Measurements from ENCODE around the gene EYA2.

EYA2 gene

DNA sequence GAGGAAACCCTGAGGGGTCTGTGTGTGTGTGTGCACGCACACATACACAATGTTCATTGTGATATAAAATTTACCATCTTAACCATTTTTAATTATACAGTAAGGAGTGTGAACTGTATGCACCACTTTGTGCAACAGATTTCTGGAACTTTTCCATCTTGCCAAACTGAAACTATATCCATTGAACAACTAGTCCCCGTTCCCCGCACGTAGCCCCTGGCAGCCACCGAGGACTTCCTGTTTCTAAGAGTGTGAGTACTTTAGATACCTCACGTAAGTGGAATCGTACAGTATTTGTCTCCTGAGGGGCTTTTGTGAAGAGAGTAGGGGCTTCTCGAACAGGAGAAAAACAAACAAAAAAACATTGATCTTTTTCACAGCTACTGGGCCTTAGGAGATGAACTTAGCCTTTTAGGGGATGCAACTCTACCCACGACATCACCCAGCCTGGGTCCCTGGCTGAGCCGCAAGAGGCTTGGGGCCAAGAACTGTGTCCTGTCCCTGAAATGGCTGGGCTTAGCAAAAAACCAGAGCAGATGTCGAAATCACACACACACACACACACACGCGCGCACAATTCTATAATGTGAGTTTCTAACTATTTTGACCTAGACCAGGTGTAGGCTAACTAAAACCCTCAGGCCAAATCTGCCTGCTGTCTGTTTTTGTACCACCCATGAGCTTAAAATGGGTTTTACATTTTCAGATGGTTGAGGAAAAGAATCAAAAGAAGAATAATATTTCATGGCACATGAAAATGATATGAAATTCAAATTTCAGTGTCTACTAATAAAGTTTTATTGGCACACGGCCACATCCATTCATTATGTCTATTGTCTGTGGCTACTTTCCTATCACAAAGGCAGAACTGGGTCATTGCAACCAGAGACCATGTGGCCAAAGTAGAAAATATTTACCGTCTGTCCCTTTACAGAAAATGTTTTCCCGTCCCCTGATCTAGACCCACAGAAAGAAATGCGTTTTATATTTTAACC, 144.2 kb downstream of the EYA2 start:
- H4K91ac ChIP-seq (ENCODE audit: low read depth, low read length, poor library complexity) = no peak overlapping the region
- H3K18ac ChIP-seq (ENCODE audit: low read length) = no peak overlapping the region
- no peaks in the 10 kb centered on the region for H3K4me1 ChIP-seq (ENCODE audit: control insufficient read depth in 2 of 2, insufficient read depth in 1 of 2, low read depth in 1 of 2, low read length in 2 of 2)
- H2BK120ac ChIP-seq (ENCODE audit: low read depth, low read length) = no peak overlapping the region
- no peak overlapping the region for H3K27ac ChIP-seq (replicated peaks; ENCODE audit: low read length)
- H3K36me3 ChIP-seq (replicated peaks in 1 of 2; ENCODE audit: control insufficient read depth in 2 of 2, insufficient read depth in 2 of 2, low read length in 2 of 2) = no peaks in the 10 kb centered on the region
- H3K27me3 ChIP-seq (ENCODE audit: control insufficient read depth in 3 of 3, insufficient read depth in 3 of 3, low read depth in 1 of 3, low read length in 3 of 3) = peaks cover 0 to 7% (median 0%) of the 10 kb centered on the region in 3 experiments
- no peak overlapping the region for H3K4me3 ChIP-seq (ENCODE audit: low read length in 2 of 2)
- H2AFZ ChIP-seq (ENCODE audit: low read length) = no peak overlapping the region
- H3K23ac ChIP-seq (ENCODE audit: low read depth, low read length, poor library complexity) = no peak overlapping the region
- H2BK15ac ChIP-seq (ENCODE audit: low read length) = no peak overlapping the region
- WGBS, 2 donors (ENCODE audit: extremely low coverage in 2 of 2, insufficient read length in 2 of 2, insufficient replicate concordance in 1 of 2) = no CpG with 5 or more reads among the region's 18 CpGs
- no peak overlapping the region for H2AK5ac ChIP-seq (ENCODE audit: low read depth, low read length)
- no peak overlapping the region for H3K14ac ChIP-seq (ENCODE audit: low read length)
- DNase-seq (ENCODE audit: low spot score) = no peak
- no peaks in the 10 kb centered on the region for H3K9me3 ChIP-seq (replicated peaks in 1 of 2; ENCODE audit: control insufficient read depth in 2 of 2, insufficient read depth in 1 of 2, low read depth in 1 of 2, low read length in 2 of 2)
- no peak overlapping the region for H2BK5ac ChIP-seq (ENCODE audit: low read length)
- H3K4me2 ChIP-seq (ENCODE audit: insufficient read depth, low read length, poor library complexity, severe bottlenecking) = no peak overlapping the region
- H3K9ac ChIP-seq (ENCODE audit: low read depth, low read length, poor library complexity) = no peak overlapping the region
- H4K8ac ChIP-seq (ENCODE audit: low read depth, low read length) = no peak overlapping the region
- no peak overlapping the region for H3K4ac ChIP-seq (ENCODE audit: low read length)
- no peak overlapping the region for H2BK12ac ChIP-seq (ENCODE audit: low read length)
- H3K79me1 ChIP-seq (ENCODE audit: low read depth, low read length) = no peaks in the 10 kb centered on the region

DNA sequence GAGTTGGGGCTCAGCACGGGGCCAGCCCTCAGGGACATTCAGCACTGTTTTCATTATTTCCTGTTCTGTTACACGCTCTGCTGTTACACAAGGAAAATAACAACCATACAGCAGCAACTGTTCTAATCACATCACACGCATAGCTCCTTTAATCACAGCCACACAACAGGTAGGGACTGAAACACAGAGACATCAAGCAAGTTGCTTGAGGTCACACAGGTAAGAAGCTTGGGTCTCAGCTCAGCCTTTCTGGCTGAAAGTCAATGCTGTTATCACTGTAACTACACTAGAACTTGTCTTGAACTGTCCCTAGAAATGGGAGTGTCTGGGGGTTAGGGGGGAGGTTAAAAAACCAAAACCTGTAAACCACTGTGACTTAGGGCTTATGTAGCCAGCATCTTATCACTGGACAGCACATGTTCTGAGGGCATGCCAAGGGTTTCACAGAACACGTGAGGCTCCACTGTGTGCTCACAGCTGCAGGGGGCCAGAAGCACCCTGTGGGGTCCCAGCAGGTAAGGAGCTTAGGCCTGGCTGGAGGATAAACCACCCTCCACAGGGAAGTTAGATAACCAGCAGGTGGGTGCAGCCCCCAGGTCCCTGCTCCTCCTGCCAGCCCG, 146.0 kb downstream of the EYA2 start:
- Histone ChIP-seq H3K23ac (ENCODE audit: low read depth, low read length, poor library complexity) (no peak overlapping the region), H3K4me1 (ENCODE audit: control insufficient read depth in 2 of 2, insufficient read depth in 1 of 2, low read depth in 1 of 2, low read length in 2 of 2) (no peaks in the 10 kb centered on the region), H3K4me2 (ENCODE audit: insufficient read depth, low read length, poor library complexity, severe bottlenecking) (no peak overlapping the region), H3K9me3 (replicated peaks in 1 of 2; ENCODE audit: control insufficient read depth in 2 of 2, insufficient read depth in 1 of 2, low read depth in 1 of 2, low read length in 2 of 2) (peaks cover 0 to 2% of the 10 kb centered on the region in 2 donors), H3K4ac (ENCODE audit: low read length) (no peak overlapping the region), H3K4me3 (ENCODE audit: low read length in 2 of 2) (no peak overlapping the region), H4K91ac (ENCODE audit: low read depth, low read length, poor library complexity) (no peak overlapping the region), H3K36me3 (replicated peaks in 1 of 2; ENCODE audit: control insufficient read depth in 2 of 2, insufficient read depth in 2 of 2, low read length in 2 of 2) (no peaks in the 10 kb centered on the region), H2AK5ac (ENCODE audit: low read depth, low read length) (no peak overlapping the region), H2BK120ac (ENCODE audit: low read depth, low read length) (no peak overlapping the region), H2BK15ac (ENCODE audit: low read length) (no peak overlapping the region), H3K14ac (ENCODE audit: low read length) (no peak overlapping the region), H2AFZ (ENCODE audit: low read length) (no peak overlapping the region), H4K8ac (ENCODE audit: low read depth, low read length) (no peak overlapping the region), H3K27ac (replicated peaks; ENCODE audit: low read length) (no peak overlapping the region), H2BK5ac (ENCODE audit: low read length) (no peak overlapping the region), H3K9ac (ENCODE audit: low read depth, low read length, poor library complexity) (no peak overlapping the region), H3K79me1 (ENCODE audit: low read depth, low read length) (no peaks in the 10 kb centered on the region), H2BK12ac (ENCODE audit: low read length) (no peak overlapping the region), H3K18ac (ENCODE audit: low read length) (peak overlapping the region; percentile 35), H3K27me3 (ENCODE audit: control insufficient read depth in 3 of 3, insufficient read depth in 3 of 3, low read depth in 1 of 3, low read length in 3 of 3) (no peaks in the 10 kb centered on the region)
- no CpG with 5 or more reads among the region's 5 CpGs for WGBS, 2 donors (ENCODE audit: extremely low coverage in 2 of 2, insufficient read length in 2 of 2, insufficient replicate concordance in 1 of 2)
- no peak for DNase-seq (ENCODE audit: low spot score)

DNA sequence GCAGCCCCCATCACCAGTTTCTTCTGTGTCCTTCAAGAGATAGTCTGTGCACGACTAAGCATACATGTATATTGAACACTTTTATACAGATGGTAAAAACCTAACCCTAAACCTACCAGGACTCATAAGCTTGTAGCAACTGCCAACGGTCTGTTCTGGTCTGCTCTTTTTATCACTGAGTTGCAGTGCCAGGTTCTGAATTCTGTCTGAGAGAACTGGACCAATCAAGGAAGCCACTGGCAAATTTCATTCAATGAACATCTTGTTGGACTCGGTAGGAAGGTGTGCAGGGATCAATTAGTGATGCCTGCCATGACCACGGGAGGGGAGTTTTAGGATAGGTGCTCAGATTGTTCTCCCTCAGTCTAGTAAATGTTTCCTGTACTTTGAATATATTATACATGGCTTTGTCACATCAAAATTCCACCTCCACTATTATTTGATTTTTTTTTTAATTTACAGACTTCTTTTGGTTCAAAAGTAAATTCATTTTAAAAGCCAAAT, 146.8 kb downstream of the EYA2 start:
- no peak overlapping the region for H3K27ac ChIP-seq (replicated peaks; ENCODE audit: low read length)
- H3K27me3 ChIP-seq (ENCODE audit: control insufficient read depth in 3 of 3, insufficient read depth in 3 of 3, low read depth in 1 of 3, low read length in 3 of 3) = no peaks in the 10 kb centered on the region
- H2AK5ac ChIP-seq (ENCODE audit: low read depth, low read length) = no peak overlapping the region
- H4K8ac ChIP-seq (ENCODE audit: low read depth, low read length) = no peak overlapping the region
- H3K9me3 ChIP-seq (replicated peaks in 1 of 2; ENCODE audit: control insufficient read depth in 2 of 2, insufficient read depth in 1 of 2, low read depth in 1 of 2, low read length in 2 of 2) = peaks cover 0 to 2% of the 10 kb centered on the region in 2 donors
- DNase-seq (ENCODE audit: low spot score) = no peak
- H3K14ac ChIP-seq (ENCODE audit: low read length) = no peak overlapping the region
- no peak overlapping the region for H3K18ac ChIP-seq (ENCODE audit: low read length)
- no peak overlapping the region for H4K91ac ChIP-seq (ENCODE audit: low read depth, low read length, poor library complexity)
- no peak overlapping the region for H2BK120ac ChIP-seq (ENCODE audit: low read depth, low read length)
- no CpG with 5 or more reads among the region's 4 CpGs for WGBS, 2 donors (ENCODE audit: extremely low coverage in 2 of 2, insufficient read length in 2 of 2, insufficient replicate concordance in 1 of 2)
- H2AFZ ChIP-seq (ENCODE audit: low read length) = no peak overlapping the region
- H3K36me3 ChIP-seq (replicated peaks in 1 of 2; ENCODE audit: control insufficient read depth in 2 of 2, insufficient read depth in 2 of 2, low read length in 2 of 2) = no peaks in the 10 kb centered on the region
- H3K4me2 ChIP-seq (ENCODE audit: insufficient read depth, low read length, poor library complexity, severe bottlenecking) = no peak overlapping the region
- no peak overlapping the region for H3K23ac ChIP-seq (ENCODE audit: low read depth, low read length, poor library complexity)
- H2BK15ac ChIP-seq (ENCODE audit: low read length) = no peak overlapping the region
- no peak overlapping the region for H3K9ac ChIP-seq (ENCODE audit: low read depth, low read length, poor library complexity)
- no peak overlapping the region for H2BK5ac ChIP-seq (ENCODE audit: low read length)
- H3K4me3 ChIP-seq (ENCODE audit: low read length in 2 of 2) = no peak overlapping the region
- no peak overlapping the region for H3K4ac ChIP-seq (ENCODE audit: low read length)
- H3K4me1 ChIP-seq (ENCODE audit: control insufficient read depth in 2 of 2, insufficient read depth in 1 of 2, low read depth in 1 of 2, low read length in 2 of 2) = no peaks in the 10 kb centered on the region
- H2BK12ac ChIP-seq (ENCODE audit: low read length) = no peak overlapping the region
- H3K79me1 ChIP-seq (ENCODE audit: low read depth, low read length) = no peaks in the 10 kb centered on the region

DNA sequence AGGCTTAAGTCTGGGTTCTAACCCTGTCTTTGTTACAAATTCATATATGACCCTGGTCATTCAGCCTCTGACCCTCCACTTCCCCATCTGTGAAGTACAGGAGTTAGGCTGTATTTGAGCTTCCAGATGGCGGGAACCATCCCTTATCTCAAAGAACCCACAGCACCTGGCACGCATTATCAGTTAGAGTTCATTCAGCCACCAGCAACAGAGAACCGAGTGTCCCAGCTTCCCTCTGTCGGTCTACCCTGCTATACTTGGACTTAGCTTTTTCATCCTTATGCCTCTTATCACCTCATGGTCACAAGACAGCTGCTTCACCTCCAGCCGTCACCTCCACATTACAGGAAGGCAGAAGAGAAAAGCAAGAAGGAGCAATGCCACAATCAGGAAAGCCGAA, 147.8 kb downstream of the EYA2 start:
- DNase-seq (ENCODE audit: low spot score) = no peak
- H3K79me1 ChIP-seq (ENCODE audit: low read depth, low read length) = no peaks in the 10 kb centered on the region
- H3K4me2 ChIP-seq (ENCODE audit: insufficient read depth, low read length, poor library complexity, severe bottlenecking) = no peak overlapping the region
- H3K23ac ChIP-seq (ENCODE audit: low read depth, low read length, poor library complexity) = no peak overlapping the region
- H3K27ac ChIP-seq (replicated peaks; ENCODE audit: low read length) = no peak overlapping the region
- no peak overlapping the region for H2BK5ac ChIP-seq (ENCODE audit: low read length)
- no peak overlapping the region for H3K9ac ChIP-seq (ENCODE audit: low read depth, low read length, poor library complexity)
- H4K91ac ChIP-seq (ENCODE audit: low read depth, low read length, poor library complexity) = no peak overlapping the region
- H2BK12ac ChIP-seq (ENCODE audit: low read length) = no peak overlapping the region
- no peak overlapping the region for H2BK15ac ChIP-seq (ENCODE audit: low read length)
- H3K27me3 ChIP-seq (ENCODE audit: control insufficient read depth in 3 of 3, insufficient read depth in 3 of 3, low read depth in 1 of 3, low read length in 3 of 3) = no peaks in the 10 kb centered on the region
- H3K18ac ChIP-seq (ENCODE audit: low read length) = no peak overlapping the region
- no peaks in the 10 kb centered on the region for H3K4me1 ChIP-seq (ENCODE audit: control insufficient read depth in 2 of 2, insufficient read depth in 1 of 2, low read depth in 1 of 2, low read length in 2 of 2)
- no peak overlapping the region for H2BK120ac ChIP-seq (ENCODE audit: low read depth, low read length)
- WGBS, 2 donors (ENCODE audit: extremely low coverage in 2 of 2, insufficient read length in 2 of 2, insufficient replicate concordance in 1 of 2) = no CpG with 5 or more reads among the region's 6 CpGs
- H3K14ac ChIP-seq (ENCODE audit: low read length) = no peak overlapping the region
- H2AFZ ChIP-seq (ENCODE audit: low read length) = no peak overlapping the region
- no peak overlapping the region for H4K8ac ChIP-seq (ENCODE audit: low read depth, low read length)
- H3K9me3 ChIP-seq (replicated peaks in 1 of 2; ENCODE audit: control insufficient read depth in 2 of 2, insufficient read depth in 1 of 2, low read depth in 1 of 2, low read length in 2 of 2) = peaks cover 0 to 2% of the 10 kb centered on the region in 2 donors
- no peak overlapping the region for H3K4ac ChIP-seq (ENCODE audit: low read length)
- no peaks in the 10 kb centered on the region for H3K36me3 ChIP-seq (replicated peaks in 1 of 2; ENCODE audit: control insufficient read depth in 2 of 2, insufficient read depth in 2 of 2, low read length in 2 of 2)
- no peak overlapping the region for H2AK5ac ChIP-seq (ENCODE audit: low read depth, low read length)
- no peak overlapping the region for H3K4me3 ChIP-seq (ENCODE audit: low read length in 2 of 2)

All from neuronal stem cell (in vitro differentiated cells).